Measurements from ENCODE around the gene HAL. TPM values are rescaled to one million over a fixed set of nuclear protein-coding genes. Genes with fewer than 3 reads are reported as not detected.

HAL gene
- total and polyA plus RNA-seq, 10 of the 15 experiments (the other 5 are each of a cell fraction or from before 2014, with no cell fraction given): 0.04 to 0.45 (median 0.13) TPM; not detected in 1

GRCh38 chr12:96040305-96041133 lies 44.4 kb upstream of the HAL start:
- BruUV-seq (replicated peaks): no TSS peak
- ChIA-PET CTCF (interaction anchor here (0.6 to 1.0 kb wide), 4 partner anchors 19 to 477 kb away, joined by 3 read pairs; no protein-coding TSS in a partner anchor), POLR2A (interaction anchor here (0.9 kb wide), 1 partner anchor 12 kb away, joined by 3 read pairs; no protein-coding TSS in a partner anchor), RAD21 (ENCODE audit: unreplicated experiment) (no interaction called here), SMC1A (ENCODE audit: uncharacterized antibody, unreplicated experiment) (interaction anchor here (0.7 to 1.0 kb wide), 3 partner anchors 20 to 210 kb away, joined by 3 to 4 read pairs (median 3); no protein-coding TSS in a partner anchor)
- Histone ChIP-seq H3K36me3 (ENCODE audit: control insufficient read depth in 2 of 2, insufficient read depth in 2 of 2, low read length in 1 of 2) (no peaks in the 10 kb centered on the region), H3K9me3 (replicated peaks; ENCODE audit: control insufficient read depth, insufficient read depth, low read length) (no peaks in the 10 kb centered on the region; the same call in 2 of the 3 replicates), H3K9ac (ENCODE audit: control insufficient read depth, insufficient read depth, low read length) (no peak overlapping the region), H3K4me3 (no peak overlapping the region), H3K27ac (ENCODE audit: control insufficient read depth, insufficient read depth) (no peak overlapping the region), H3K4me2 (ENCODE audit: control insufficient read depth, insufficient read depth) (no peak overlapping the region), H2AFZ (ENCODE audit: control insufficient read depth, low read depth, low read length) (no peak overlapping the region), H3K27me3 (replicated peaks in 1 of 2; ENCODE audit: control insufficient read depth in 2 of 2, insufficient read depth in 2 of 2, low read length in 1 of 2) (no peaks in the 10 kb centered on the region), H3K4me1 (ENCODE audit: control insufficient read depth, insufficient read depth, low read length) (peaks cover 13% of the 10 kb centered on the region), H4K20me1 (ENCODE audit: control insufficient read depth, insufficient read depth) (no peaks in the 10 kb centered on the region), H3K79me2 (ENCODE audit: control insufficient read depth, insufficient read depth, low read length) (no peaks in the 10 kb centered on the region)
- 73% methylated on average over 3 of the region's 3 CpGs for WGBS (ENCODE audit: insufficient coverage, insufficient replicate concordance, low lambda C conversion rate, missing lambda C conversion rate)
- no peak for ATAC-seq
- in situ Hi-C loops (cut with MboI): no loop called here
- DNase-seq (ENCODE audit: low read depth, low spot score): no peak
- FAIRE-seq: no peak
- intact Hi-C loops (cut with micrococcal nuclease; ENCODE audit: unreplicated experiment): no loop called here
- TF ChIP-seq CREB1 (IDR thresholded peaks at IDR 0.05; ENCODE audit: low read depth): no peak
- no peak for TF ChIP-seq ZNF217 (IDR thresholded peaks at IDR 0.05)
- no peak for TF ChIP-seq BRCA1 (IDR thresholded peaks at IDR 0.05; ENCODE audit: low read depth, low read length)
- TF ChIP-seq CTCF (IDR thresholded peaks at IDR 0.05 in 2 of 3, conservative IDR thresholded peaks at IDR 0.05 in 1 of 3; ENCODE audit: control insufficient read depth in 2 of 3, extremely low read depth in 1 of 3, insufficient read depth in 1 of 3, low read depth in 3 of 3, low read length in 3 of 3): no peak
- no peak for TF ChIP-seq YY1 (IDR thresholded peaks at IDR 0.05; ENCODE audit: low read depth, low read length)
- TF ChIP-seq ZBTB4 (CRISPR knock-in tag; IDR thresholded peaks at IDR 0.05): no peak
- TF ChIP-seq CHD1 (IDR thresholded peaks at IDR 0.05; ENCODE audit: low read depth, low read length): no peak
- no peak for TF ChIP-seq ZNF207 (IDR thresholded peaks at IDR 0.05; ENCODE audit: borderline replicate concordance)
- no peak for TF ChIP-seq IKZF1 (conservative IDR thresholded peaks at IDR 0.05)
- TF ChIP-seq ZNF622 (IDR thresholded peaks at IDR 0.05): no peak
- no peak for TF ChIP-seq RAD21 (IDR thresholded peaks at IDR 0.05; ENCODE audit: insufficient read depth, low read depth, low read length)
- no peak for TF ChIP-seq E4F1 (IDR thresholded peaks at IDR 0.05; ENCODE audit: borderline replicate concordance, partially characterized antibody)
- no peak for TF ChIP-seq USF2 (IDR thresholded peaks at IDR 0.05; ENCODE audit: borderline replicate concordance, low read depth, low read length)
- no peak for TF ChIP-seq BMI1 (IDR thresholded peaks at IDR 0.05; ENCODE audit: borderline replicate concordance)
- no peak for TF ChIP-seq TARDBP (IDR thresholded peaks at IDR 0.05; ENCODE audit: borderline replicate concordance)

Measured in GM12878 (cell line).